Measurements from ENCODE around the gene ARHGEF11.
"Not testable (repeated sequence)": the region's sequence is repeated elsewhere in the genome, so short reads cannot be mapped to it uniquely, and the experiment has no call there.

ARHGEF11 gene

DNA sequence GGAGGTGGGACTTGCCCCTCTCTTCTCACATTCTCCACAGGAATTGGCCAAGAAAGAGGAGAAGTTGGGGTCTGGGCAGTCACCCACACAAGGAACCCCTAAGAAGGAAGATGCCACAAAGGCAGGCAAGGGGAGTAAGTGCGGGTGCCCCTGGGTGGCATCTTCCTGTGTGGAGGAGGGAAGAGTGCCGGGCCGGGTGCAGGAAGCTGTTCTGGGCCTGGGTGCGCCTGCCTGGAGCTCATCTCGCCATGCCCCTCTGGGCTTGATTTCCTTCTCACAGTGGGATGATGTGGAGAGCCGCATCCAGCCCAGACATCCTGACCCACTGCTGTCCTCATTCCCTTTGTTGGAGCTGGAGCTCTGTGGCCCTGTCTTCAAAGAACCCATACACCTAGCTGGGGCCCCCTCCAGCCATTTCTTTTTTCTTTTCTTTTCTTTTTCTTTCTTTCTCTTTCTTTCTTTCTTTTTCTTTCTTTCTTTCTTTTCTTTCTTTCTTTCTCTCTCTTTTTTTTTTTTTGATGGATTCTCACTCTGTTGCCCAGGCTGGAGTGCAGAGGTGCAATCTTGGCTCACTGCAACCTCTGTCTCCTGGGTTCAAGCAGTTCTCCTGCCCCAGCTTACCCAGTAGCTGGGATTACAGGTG lies 115.8 kb downstream of the ARHGEF11 start:
- Mint-ChIP-seq H3K9me3 (no peaks in the 10 kb centered on the region), H3K27ac (no peak overlapping the region), H3K27me3 (peaks cover 68% of the 10 kb centered on the region), H3K36me3 (ENCODE audit: low read depth) (no peaks in the 10 kb centered on the region), H3K4me3 (no peak overlapping the region), H3K4me1 (ENCODE audit: low read depth) (peaks cover 29% of the 10 kb centered on the region)

- peaks cover 81% of the 10 kb centered on the region for H3K27me3 Mint-ChIP-seq
- H3K4me3 Mint-ChIP-seq: peak overlapping the region; percentile 55
- H3K4me1 Mint-ChIP-seq (ENCODE audit: low read depth): peaks cover 33% of the 10 kb centered on the region
- no peaks in the 10 kb centered on the region for H3K9me3 Mint-ChIP-seq
- no peaks in the 10 kb centered on the region for H3K36me3 Mint-ChIP-seq (ENCODE audit: low read depth)
- peak overlapping the region; percentile 15 for H3K27ac Mint-ChIP-seq
These were observed 117.4 kb downstream of the ARHGEF11 start for GRCh38 chr1:156928043-156928602.

DNA sequence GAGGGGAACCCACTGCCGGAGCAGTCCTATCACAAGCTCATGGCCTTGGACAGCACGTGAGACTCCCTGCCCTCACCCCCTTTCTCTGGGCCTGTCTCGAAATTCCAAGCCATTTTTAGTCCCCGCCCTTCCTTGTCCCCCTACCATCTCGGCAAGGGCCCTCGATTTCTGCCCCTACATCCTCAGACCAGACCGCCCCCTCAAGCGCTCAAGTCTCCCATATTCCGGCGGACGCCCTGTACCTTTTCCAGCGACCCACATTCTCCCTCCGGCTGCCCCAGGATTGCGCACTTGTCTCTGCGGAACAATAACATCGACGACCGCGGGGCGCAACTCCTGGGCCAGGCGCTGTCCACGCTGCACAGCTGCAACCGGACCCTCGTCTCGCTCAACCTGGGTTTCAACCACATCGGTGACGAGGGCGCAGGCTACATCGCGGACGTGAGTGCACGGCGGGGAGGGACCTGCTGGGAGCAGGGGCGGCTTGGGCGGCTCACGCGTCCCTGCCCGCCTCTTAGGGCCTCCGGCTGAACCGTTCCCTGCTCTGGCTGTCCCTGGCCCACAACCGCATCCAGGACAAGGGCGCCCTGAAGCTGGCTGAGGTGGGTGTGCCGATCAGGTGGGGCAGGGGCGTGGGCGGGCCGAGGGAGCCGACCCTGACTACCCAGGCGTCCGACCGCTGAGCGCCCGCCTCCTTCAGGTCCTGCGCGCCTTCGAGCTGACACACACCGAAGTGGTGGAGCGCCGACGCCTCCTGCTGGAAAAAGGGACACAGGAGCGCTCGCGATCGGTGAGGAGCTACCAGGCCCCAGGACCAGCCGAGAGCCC lies 118.1 kb downstream of the ARHGEF11 start:
- H3K4me3 Mint-ChIP-seq: peak overlapping the region; percentile 55
- H3K4me1 Mint-ChIP-seq (ENCODE audit: low read depth): peaks cover 34% of the 10 kb centered on the region
- H3K27me3 Mint-ChIP-seq: peaks cover 81% of the 10 kb centered on the region
- H3K27ac Mint-ChIP-seq: no peak overlapping the region
- no peaks in the 10 kb centered on the region for H3K36me3 Mint-ChIP-seq (ENCODE audit: low read depth)
- no peaks in the 10 kb centered on the region for H3K9me3 Mint-ChIP-seq

DNA sequence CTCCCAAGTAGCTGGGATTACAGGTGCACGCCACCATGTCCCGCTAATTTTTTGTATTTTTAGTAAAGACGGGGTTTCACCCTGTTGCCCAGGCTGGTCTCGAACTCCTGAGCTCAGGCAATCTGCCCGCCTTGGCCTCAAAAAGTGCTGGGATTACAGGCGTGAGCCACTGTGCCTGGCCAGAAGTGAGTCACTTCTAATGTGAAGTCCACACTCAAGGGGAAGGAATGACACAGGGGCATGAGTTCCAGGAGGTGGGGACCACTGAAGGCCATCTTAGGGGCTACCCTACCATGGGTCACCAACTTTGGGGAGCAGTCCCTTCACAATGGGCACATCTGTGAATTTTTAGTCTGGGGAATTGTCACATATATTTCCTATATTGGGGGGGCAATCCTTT lies 118.8 kb downstream of the ARHGEF11 start:
- not testable (repeated sequence) for H3K4me3 Mint-ChIP-seq; H3K27ac Mint-ChIP-seq; H3K36me3 Mint-ChIP-seq (ENCODE audit: low read depth); H3K9me3 Mint-ChIP-seq
- H3K27me3 Mint-ChIP-seq: peaks cover 88% of the 10 kb centered on the region
- peaks cover 34% of the 10 kb centered on the region for H3K4me1 Mint-ChIP-seq (ENCODE audit: low read depth)

DNA sequence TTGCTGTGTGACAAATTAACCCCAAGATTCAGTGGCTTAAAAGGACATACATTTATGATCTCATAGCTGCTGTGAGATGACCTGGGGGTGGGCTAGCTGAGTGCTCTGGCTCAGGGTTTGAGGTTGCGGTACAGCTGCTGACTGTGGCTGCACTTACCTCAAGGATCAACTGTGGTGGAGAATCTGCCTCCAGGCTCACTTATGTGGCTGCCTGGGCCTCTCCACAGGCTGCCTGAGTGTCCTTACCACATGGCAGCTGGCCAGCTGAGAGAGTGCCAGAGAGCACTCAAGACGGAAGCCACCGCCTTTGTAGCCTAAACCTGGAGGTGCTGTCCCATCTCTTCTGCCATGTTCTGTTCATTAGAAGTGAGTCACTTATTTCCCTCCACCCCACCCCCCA lies 119.4 kb downstream of the ARHGEF11 start:
- Mint-ChIP-seq H3K9me3 (no peaks in the 10 kb centered on the region), H3K4me1 (ENCODE audit: low read depth) (peaks cover 34% of the 10 kb centered on the region), H3K27ac (peak overlapping the region; percentile 54), H3K36me3 (ENCODE audit: low read depth) (no peaks in the 10 kb centered on the region), H3K4me3 (peak overlapping the region; percentile 13), H3K27me3 (peaks cover 88% of the 10 kb centered on the region)

DNA sequence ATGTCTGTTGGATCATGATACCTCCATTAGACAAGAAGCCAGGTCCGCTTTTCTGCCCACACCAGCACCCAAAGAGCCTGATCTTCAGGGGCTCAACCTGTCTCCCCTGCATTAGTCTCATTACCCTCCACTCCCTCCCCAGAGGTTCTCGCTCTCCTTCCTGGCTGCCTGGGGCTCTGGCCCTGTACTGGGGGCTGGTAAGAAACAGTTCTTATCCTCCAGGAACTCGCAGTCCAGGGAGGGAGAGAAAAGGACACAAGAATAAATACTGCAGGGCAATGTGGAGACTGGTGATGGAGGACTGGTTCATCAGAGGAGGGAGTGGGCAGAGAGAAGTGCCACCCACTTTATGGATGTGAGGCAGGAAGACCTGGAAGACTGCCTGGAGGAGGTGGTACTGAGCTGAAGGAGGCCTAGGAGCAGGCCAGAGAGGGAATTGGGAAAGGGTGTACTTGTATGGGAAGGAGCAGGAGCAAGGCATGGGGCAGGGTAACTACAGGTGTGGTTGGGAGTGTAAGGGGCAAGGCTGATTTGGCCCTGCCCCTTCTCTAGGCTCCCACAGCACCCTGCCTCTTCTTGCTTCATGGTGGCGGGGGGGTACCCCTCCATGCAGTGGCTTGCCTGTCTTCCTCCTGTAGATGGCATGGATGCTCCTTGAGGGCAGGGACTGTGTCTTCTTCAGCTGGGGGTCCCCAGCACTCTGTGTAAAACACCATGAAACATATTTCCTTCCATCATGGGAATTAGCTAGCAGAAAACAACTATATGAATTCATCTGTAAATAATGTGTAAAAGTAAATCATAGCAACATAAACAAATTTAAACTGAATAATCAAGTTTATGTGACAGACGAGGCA lies 120.2 kb downstream of the ARHGEF11 start:
- no peaks in the 10 kb centered on the region for H3K9me3 Mint-ChIP-seq
- H3K4me1 Mint-ChIP-seq (ENCODE audit: low read depth): peaks cover 34% of the 10 kb centered on the region
- H3K27ac Mint-ChIP-seq: no peak overlapping the region
- no peak overlapping the region for H3K4me3 Mint-ChIP-seq
- no peaks in the 10 kb centered on the region for H3K36me3 Mint-ChIP-seq (ENCODE audit: low read depth)
- H3K27me3 Mint-ChIP-seq: peaks cover 86% of the 10 kb centered on the region

DNA sequence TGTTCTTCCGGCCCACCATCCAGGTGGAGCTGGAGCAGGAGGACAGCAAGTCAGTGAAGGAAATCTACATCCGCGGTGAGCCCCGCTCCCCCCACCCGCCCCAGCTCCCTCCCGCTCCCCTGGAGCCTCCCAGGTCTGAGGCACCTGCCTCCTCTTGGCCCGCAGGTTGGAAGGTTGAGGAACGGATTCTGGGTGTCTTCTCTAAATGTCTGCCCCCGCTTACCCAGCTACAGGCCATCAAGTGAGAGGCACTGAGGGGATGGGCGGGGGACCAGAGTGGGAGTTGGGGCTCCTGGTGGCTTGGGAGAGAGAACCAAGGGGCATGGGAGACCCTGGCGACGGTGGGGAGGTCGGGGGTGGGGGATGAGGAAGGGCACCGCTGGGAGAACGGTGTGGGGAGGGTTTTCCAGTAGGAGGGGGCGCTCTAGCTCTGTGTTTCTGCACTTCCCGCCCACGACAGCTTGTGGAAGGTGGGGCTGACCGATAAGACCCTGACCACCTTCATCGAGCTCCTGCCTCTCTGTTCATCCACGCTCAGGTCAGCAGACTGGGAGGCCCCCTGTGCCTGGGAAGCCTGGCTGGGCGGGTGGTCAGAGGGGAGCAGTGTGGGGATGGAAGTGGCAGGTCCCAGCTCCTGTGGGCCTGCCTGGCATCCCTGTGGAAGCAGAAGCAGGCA lies 120.9 kb downstream of the ARHGEF11 start:
- no peak overlapping the region for H3K27ac Mint-ChIP-seq
- H3K27me3 Mint-ChIP-seq: peaks cover 88% of the 10 kb centered on the region
- H3K4me1 Mint-ChIP-seq (ENCODE audit: low read depth): peaks cover 34% of the 10 kb centered on the region
- H3K4me3 Mint-ChIP-seq: no peak overlapping the region
- H3K9me3 Mint-ChIP-seq: no peaks in the 10 kb centered on the region
- H3K36me3 Mint-ChIP-seq (ENCODE audit: low read depth): no peaks in the 10 kb centered on the region

DNA sequence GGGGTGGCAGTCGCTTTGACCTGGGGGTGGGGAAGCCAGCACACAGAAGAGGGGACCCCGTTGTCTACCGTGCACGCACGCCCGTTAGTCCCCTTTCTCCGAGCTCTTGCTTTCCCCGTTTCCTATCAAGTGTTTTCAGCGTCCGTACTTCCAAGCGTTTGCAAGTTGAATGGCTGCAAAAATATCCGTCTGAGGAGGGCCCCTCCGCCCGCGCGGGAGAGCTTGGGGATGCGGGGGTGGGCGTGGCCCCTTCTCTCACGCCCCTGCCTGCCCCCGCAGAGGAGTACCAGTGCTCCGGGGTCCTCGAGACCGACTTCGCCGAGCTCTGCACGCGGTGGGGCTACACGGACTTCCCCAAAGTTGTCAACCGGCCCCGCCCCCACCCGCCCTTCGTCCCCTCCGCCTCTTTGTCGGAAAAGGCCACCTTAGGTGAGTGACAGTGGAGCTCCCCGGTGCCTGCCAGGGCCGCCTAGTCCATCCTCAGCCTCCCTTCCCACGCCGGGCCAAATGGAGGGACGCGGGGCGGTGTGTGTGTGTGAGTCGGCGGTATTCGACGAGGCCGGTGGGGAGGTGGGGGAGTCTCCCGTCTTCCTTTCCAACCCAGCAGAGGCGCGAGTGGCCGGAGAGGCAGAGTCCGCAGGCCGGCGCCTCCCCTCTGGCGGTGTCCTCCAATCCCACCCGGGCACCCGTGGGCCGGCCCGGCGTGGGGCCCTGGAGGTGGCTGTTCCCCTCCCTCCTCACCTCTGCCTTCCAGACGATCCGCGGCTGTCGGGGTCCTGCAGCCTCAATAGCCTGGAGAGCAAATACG lies 121.7 kb downstream of the ARHGEF11 start:
- no peak overlapping the region for H3K27ac Mint-ChIP-seq
- H3K9me3 Mint-ChIP-seq: no peaks in the 10 kb centered on the region
- peaks cover 34% of the 10 kb centered on the region for H3K4me1 Mint-ChIP-seq (ENCODE audit: low read depth)
- no peak overlapping the region for H3K4me3 Mint-ChIP-seq
- no peaks in the 10 kb centered on the region for H3K36me3 Mint-ChIP-seq (ENCODE audit: low read depth)
- H3K27me3 Mint-ChIP-seq: peaks cover 85% of the 10 kb centered on the region

GRCh38 chr1:156922986-156923669 lies 122.4 kb downstream of the ARHGEF11 start:
- Mint-ChIP-seq H3K27ac (no peak overlapping the region), H3K9me3 (no peaks in the 10 kb centered on the region), H3K36me3 (ENCODE audit: low read depth) (no peaks in the 10 kb centered on the region), H3K4me3 (no peak overlapping the region), H3K27me3 (peaks cover 85% of the 10 kb centered on the region), H3K4me1 (ENCODE audit: low read depth) (peaks cover 33% of the 10 kb centered on the region)

GRCh38 chr1:156921053-156921529 lies 124.5 kb downstream of the ARHGEF11 start:
- Mint-ChIP-seq H3K4me1 (ENCODE audit: low read depth) (peaks cover 15% of the 10 kb centered on the region), H3K4me3 (no peak overlapping the region), H3K9me3 (no peaks in the 10 kb centered on the region), H3K27ac (no peak overlapping the region), H3K36me3 (ENCODE audit: low read depth) (no peaks in the 10 kb centered on the region), H3K27me3 (peaks cover 82% of the 10 kb centered on the region)

GRCh38 chr1:156920233-156921052 lies 125.1 kb downstream of the ARHGEF11 start, which contains the start of gene LRRC71:
LRRC71 (plus strand) TSS chr1:156920632; CDS start chr1:156920804, 172 bp downstream.
- no peak within 1 kb of the TSS for H3K4me3 Mint-ChIP-seq
- H3K4me1 Mint-ChIP-seq (ENCODE audit: low read depth): peaks cover 9% of the 10 kb centered on the region
- H3K36me3 Mint-ChIP-seq (ENCODE audit: low read depth): no peaks in the 10 kb centered on the region
- H3K27ac Mint-ChIP-seq: no peak within 1 kb of the TSS
- peaks cover 81% of the 10 kb centered on the region for H3K27me3 Mint-ChIP-seq
- H3K9me3 Mint-ChIP-seq: no peaks in the 10 kb centered on the region

DNA sequence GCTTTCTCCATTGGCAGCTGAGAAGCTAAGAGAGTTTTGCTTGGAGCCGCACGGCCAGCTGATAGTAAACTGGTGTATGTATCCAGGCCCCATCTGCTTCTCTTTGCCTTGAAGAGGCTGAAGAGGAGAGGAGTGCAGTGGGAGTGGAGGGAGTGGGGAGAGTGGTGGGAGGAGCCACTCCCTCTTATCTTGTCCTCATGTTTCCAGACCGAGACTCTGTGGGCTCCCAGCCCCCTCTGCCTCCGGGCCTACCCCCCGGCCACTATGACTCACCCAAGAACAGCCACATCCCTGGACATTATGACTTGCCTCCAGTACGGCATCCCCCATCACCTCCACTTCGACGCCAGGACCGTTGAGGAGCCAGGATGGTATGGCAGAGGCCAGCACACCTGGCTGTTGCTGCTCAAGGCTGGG lies 131.1 kb downstream of the ARHGEF11 start:
- H3K4me3 Mint-ChIP-seq: no peak overlapping the region
- H3K4me1 Mint-ChIP-seq (ENCODE audit: low read depth): no peaks in the 10 kb centered on the region
- no peaks in the 10 kb centered on the region for H3K9me3 Mint-ChIP-seq
- no peak overlapping the region for H3K27ac Mint-ChIP-seq
- peaks cover 51% of the 10 kb centered on the region for H3K27me3 Mint-ChIP-seq
- no peaks in the 10 kb centered on the region for H3K36me3 Mint-ChIP-seq (ENCODE audit: low read depth)
